ENCODE measurements around the gene ABL1. TPM values are rescaled to one million over a fixed set of nuclear protein-coding genes. Genes with fewer than 3 reads are reported as not detected.

ABL1 gene
- total and polyA plus RNA-seq, 2 of the 13 experiments (the other 11 are each of a cell fraction or from before 2014, with no cell fraction given): 10.8 to 20.4 TPM

GRCh38 chr9:130894546-130894945 is 59.5 kb downstream of the ABL1 start:
- DNase-seq (ENCODE audit: low spot score) (no peak), ATAC-seq (no peak), FAIRE-seq (no peak)
- intact Hi-C loops (cut with micrococcal nuclease; ENCODE audit: unreplicated experiment): no loop called here
- H3K4me1 ChIP-seq (ENCODE audit: insufficient read depth, low read length): no peaks in the 10 kb centered on the region
- no TSS peak for BruUV-seq (replicated peaks)
- H3K9me3 ChIP-seq (ENCODE audit: low read length): no peaks in the 10 kb centered on the region
- TF ChIP-seq PPARG (CRISPR knock-in tag; conservative IDR thresholded peaks at IDR 0.05) (no peak), GMEB2 (CRISPR knock-in tag; IDR thresholded peaks at IDR 0.05; ENCODE audit: low read depth) (no peak), ELF1 (CRISPR knock-in tag; IDR thresholded peaks at IDR 0.05) (no peak), ZNF235 (CRISPR knock-in tag; IDR thresholded peaks at IDR 0.05; ENCODE audit: borderline replicate concordance) (no peak), KDM3A (CRISPR knock-in tag; IDR thresholded peaks at IDR 0.05; ENCODE audit: low read depth) (no peak), ETS1 (CRISPR knock-in tag; IDR thresholded peaks at IDR 0.05) (no peak), ZNF619 (CRISPR knock-in tag; IDR thresholded peaks at IDR 0.05) (no peak), ZNF589 (CRISPR knock-in tag; conservative IDR thresholded peaks at IDR 0.05) (no peak)
- POLR2A ChIA-PET: no interaction called here
- no peak overlapping the region for H3K4me3 ChIP-seq (replicated peaks in 1 of 3; ENCODE audit: insufficient read depth in 1 of 3, low read depth in 2 of 3, low read length in 3 of 3)
- H3K27ac ChIP-seq (ENCODE audit: extremely low read length, insufficient read depth, low read length): no peak overlapping the region
- WGBS (ENCODE audit: low lambda C conversion rate): 76% methylated on average over 3 of the region's 7 CpGs
- in situ Hi-C loops (cut with HindIII; ENCODE audit: extremely low pct_ligation_motif_present, low pct_unique_long_range_greater_than_20kb): loop anchor here (10.0 kb wide), 1 partner anchor 100 kb away; no protein-coding TSS in a partner anchor
- peaks cover 0 to 7% of the 10 kb centered on the region in 2 experiments; a peak in 1 of 5 replicates for H3K36me3 ChIP-seq (replicated peaks in 1 of 2; ENCODE audit: control insufficient read depth in 1 of 2, insufficient read depth in 2 of 2, low read length in 2 of 2)
- no peaks in the 10 kb centered on the region for H4K20me1 ChIP-seq (ENCODE audit: insufficient read depth, low read length)
- no peak overlapping the region for H3K9ac ChIP-seq (ENCODE audit: insufficient read depth, low read depth, low read length)
- no peak overlapping the region for H3K4me2 ChIP-seq (ENCODE audit: low read depth, low read length)
- CTCF ChIA-PET (ENCODE audit: low intra/inter-chr PET ratio, low total read pairs): no interaction called here
- H3K27me3 ChIP-seq (ENCODE audit: control insufficient read depth in 1 of 2, insufficient read depth in 2 of 2, low read length in 2 of 2): peaks cover 8 to 29% of the 10 kb centered on the region in 2 experiments; a peak in 3 of 5 replicates
- H2AFZ ChIP-seq (ENCODE audit: low read length): no peak overlapping the region
- H3K79me2 ChIP-seq (ENCODE audit: insufficient read depth, low read length): no peaks in the 10 kb centered on the region

Data from HepG2 (cell line).